C4-2B (cell line): Measurements from ENCODE around the gene GRIA4.

Source experiments
- CTCF ChIP-seq: fragments of 450-650 bp; conservative IDR thresholded peaks from 2 replicates; pipeline ENCODE4 v1.5.1; 2017; ENCODE audit warnings: mild to moderate bottlenecking
- ZFX ChIP-seq: fragments of 450-650 bp; IDR thresholded peaks from 2 replicates; pipeline ENCODE4 v1.6.1; 2017

GRCh38 chr11:105738986-105739795, 129.3 kb downstream of the GRIA4 start:
- TF ChIP-seq CTCF (no peak), ZFX (no peak)
